ENCODE results near the gene KCNK16. TPM values are rescaled to one million over a fixed set of nuclear protein-coding genes. Genes with fewer than 3 reads are reported as not detected.

Gene KCNK16
- total and polyA plus RNA-seq, 7 donors: not detected

DNA sequence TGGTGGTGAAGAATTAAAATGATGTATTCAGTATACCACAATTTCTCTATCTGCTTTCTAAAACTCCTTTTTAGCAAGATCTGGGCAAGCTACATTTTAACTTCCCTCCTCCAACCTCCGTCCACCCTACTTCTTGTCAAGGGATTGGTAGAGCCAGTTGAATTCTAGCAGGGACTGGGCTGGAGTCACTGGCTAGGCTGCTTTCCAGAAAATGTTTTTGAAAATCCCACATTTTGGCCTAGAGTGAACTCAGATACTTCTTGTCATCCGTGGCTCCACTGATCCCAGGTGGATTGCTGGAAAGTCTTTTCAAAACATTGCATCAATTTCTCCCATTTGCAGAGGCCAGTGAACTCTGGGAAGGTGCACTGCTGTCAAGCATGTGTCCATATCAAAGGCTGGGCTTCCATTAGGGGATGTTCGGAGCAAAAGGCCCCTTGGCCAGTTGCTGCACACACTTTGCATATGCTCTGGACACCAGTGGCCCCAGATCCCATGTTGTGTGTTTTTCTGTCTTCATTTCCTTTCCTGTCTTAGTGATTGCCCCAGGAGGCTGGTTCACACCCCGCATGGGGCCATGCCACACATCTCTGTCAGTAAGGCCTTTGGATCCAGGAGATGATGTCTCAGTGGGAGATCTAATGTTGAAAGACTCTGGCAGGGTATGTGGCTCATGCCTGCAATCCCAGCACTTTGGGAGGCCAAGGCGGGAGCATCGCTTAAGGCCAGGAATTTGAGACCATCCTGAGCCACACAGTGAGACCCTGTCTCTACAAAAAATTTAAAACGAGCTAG is 11.3 kb upstream of the KCNK16 start:
- Histone ChIP-seq H3K36me3 (no peaks in the 10 kb centered on the region), H3K4me1 (no peaks in the 10 kb centered on the region), H3K27me3 (peaks cover 0 to 10% (median 0%) of the 10 kb centered on the region in 3 donors), H3K27ac (no peak overlapping the region), H3K4me3 (no peak overlapping the region), H3K9me3 (no peaks in the 10 kb centered on the region)
- TF ChIP-seq POLR2AphosphoS5 (IDR thresholded peaks at IDR 0.05) (no peak), POLR2A (IDR thresholded peaks at IDR 0.05) (no peak), EP300 (IDR thresholded peaks at IDR 0.05) (no peak)
- TF ChIP-seq, protein P1, sequence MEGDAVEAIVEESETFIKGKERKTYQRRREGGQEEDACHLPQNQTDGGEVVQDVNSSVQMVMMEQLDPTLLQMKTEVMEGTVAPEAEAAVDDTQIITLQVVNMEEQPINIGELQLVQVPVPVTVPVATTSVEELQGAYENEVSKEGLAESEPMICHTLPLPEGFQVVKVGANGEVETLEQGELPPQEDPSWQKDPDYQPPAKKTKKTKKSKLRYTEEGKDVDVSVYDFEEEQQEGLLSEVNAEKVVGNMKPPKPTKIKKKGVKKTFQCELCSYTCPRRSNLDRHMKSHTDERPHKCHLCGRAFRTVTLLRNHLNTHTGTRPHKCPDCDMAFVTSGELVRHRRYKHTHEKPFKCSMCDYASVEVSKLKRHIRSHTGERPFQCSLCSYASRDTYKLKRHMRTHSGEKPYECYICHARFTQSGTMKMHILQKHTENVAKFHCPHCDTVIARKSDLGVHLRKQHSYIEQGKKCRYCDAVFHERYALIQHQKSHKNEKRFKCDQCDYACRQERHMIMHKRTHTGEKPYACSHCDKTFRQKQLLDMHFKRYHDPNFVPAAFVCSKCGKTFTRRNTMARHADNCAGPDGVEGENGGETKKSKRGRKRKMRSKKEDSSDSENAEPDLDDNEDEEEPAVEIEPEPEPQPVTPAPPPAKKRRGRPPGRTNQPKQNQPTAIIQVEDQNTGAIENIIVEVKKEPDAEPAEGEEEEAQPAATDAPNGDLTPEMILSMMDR (IDR thresholded peaks at IDR 0.05): no peak
- 84 to 91% methylated on average over 7 of the region's 7 CpGs for WGBS, 2 donors
- intact Hi-C loops (cut with DNase I): no loop called here
- no peak for DNase-seq

DNA sequence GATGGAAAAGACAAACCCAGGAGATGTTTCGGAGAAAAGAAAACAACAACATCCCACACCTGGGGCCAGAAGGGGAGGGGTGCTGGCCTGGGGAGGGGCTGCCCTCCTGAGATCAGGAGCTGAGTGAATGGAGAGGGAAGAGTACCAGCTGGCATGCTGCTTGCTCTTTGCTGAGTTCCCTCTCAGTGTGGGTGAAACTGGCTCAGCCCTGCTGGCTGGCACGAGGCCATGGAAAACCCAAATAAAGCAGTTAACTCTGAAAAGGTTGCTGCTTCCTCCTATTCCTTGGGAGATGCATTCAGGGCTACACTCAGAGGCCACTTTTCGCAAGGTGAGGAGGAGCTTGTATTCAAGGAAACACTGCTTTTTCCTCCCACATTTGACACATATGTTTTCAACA is 8.0 kb upstream of the KCNK16 start:
- no peak for DNase-seq
- Histone ChIP-seq H3K9me3 (no peaks in the 10 kb centered on the region), H3K27ac (no peak overlapping the region), H3K27me3 (no peaks in the 10 kb centered on the region), H3K36me3 (no peaks in the 10 kb centered on the region), H3K4me1 (no peaks in the 10 kb centered on the region), H3K4me3 (no peak overlapping the region)
- intact Hi-C loops (cut with DNase I): no loop called here
- WGBS, 2 donors: 49 to 60% methylated on average over 3 of the region's 3 CpGs
- no peak for TF ChIP-seq POLR2A (IDR thresholded peaks at IDR 0.05)
- TF ChIP-seq EP300 (IDR thresholded peaks at IDR 0.05): no peak
- TF ChIP-seq, protein P1 (IDR thresholded peaks at IDR 0.05): no peak
- TF ChIP-seq POLR2AphosphoS5 (IDR thresholded peaks at IDR 0.05): no peak

DNA sequence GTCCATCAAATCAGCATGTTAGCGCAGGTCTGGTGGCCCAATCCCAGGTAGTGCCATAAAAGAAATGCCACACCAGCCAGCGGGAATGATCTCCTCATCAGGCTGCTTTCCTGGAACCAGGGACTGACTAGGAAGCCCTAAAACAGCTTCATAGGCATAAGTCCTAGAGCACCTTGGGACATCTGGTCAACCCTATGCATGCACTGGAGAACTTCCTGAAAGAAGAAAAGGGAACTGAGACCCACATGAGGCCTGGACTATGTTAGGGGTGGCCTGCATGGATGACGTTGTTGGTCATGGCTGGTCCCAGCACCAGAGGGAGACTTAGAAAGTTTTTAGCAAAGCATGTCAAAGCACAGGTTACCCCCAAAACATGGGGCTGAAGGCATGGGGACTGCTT is 7.6 kb upstream of the KCNK16 start:
- H3K27me3 ChIP-seq: no peaks in the 10 kb centered on the region
- intact Hi-C loops (cut with DNase I): no loop called here
- no peaks in the 10 kb centered on the region for H3K4me1 ChIP-seq
- WGBS, 2 donors: 71 to 77% methylated on average over 3 of the region's 3 CpGs
- no peaks in the 10 kb centered on the region for H3K36me3 ChIP-seq
- DNase-seq: no peak
- TF ChIP-seq EP300 (IDR thresholded peaks at IDR 0.05) (no peak), POLR2AphosphoS5 (IDR thresholded peaks at IDR 0.05) (no peak), POLR2A (IDR thresholded peaks at IDR 0.05) (no peak)
- TF ChIP-seq, protein P1 (IDR thresholded peaks at IDR 0.05): no peak
- no peak overlapping the region for H3K27ac ChIP-seq
- H3K4me3 ChIP-seq: no peak overlapping the region
- H3K9me3 ChIP-seq: no peaks in the 10 kb centered on the region

DNA sequence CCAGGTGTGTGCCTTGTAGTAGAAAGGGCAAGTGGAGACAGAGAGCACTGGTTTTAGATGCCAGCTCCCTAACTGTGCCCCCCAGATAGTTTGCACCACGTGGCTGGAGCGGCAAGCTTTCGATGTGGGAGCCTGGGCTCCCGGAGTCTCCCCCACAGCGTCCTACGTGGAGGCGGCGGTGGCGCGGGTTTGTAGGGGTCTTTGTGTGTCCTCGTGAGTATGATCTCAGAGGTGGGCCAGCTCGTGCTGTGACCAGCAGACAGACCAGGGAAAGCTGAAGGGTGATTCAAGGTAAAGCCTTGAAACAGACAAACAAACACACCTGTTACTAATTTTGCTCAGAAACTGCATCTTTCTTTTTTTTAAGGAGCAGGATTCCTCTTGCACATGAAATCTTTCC is 5.6 kb upstream of the KCNK16 start:
- intact Hi-C loops (cut with DNase I): no loop called here
- Histone ChIP-seq H3K36me3 (no peaks in the 10 kb centered on the region), H3K4me1 (no peaks in the 10 kb centered on the region), H3K27me3 (no peaks in the 10 kb centered on the region), H3K9me3 (no peaks in the 10 kb centered on the region), H3K4me3 (no peak overlapping the region), H3K27ac (no peak overlapping the region)
- TF ChIP-seq EP300 (IDR thresholded peaks at IDR 0.05) (no peak), POLR2AphosphoS5 (IDR thresholded peaks at IDR 0.05) (no peak), POLR2A (IDR thresholded peaks at IDR 0.05) (no peak)
- TF ChIP-seq, protein P1 (IDR thresholded peaks at IDR 0.05): no peak
- 88 to 92% methylated on average over 12 of the region's 12 CpGs for WGBS, 2 donors
- no peak for DNase-seq

DNA sequence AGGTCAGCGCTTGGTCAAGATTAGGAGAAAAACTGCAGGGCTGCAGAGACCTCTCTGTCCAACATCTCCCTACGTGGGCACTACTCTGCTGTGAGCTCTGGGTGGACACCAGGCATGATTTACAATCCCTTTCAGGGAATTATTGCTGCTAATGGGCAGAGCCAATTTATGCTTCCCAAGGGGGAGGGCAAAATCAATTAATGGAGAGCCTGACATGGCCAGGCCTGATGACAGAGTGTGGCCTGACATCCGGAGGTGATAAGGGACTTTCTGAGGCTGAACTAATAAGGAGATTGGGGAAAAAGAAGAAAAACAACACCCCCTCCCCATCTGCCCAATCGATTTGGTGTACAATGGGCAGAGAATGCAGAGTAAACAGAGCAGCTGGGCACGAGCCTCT is 5.0 kb upstream of the KCNK16 start:
- H3K9me3 ChIP-seq: no peaks in the 10 kb centered on the region
- no peak overlapping the region for H3K4me3 ChIP-seq
- H3K36me3 ChIP-seq: no peaks in the 10 kb centered on the region
- H3K4me1 ChIP-seq: no peaks in the 10 kb centered on the region
- H3K27me3 ChIP-seq: no peaks in the 10 kb centered on the region
- WGBS, 2 donors: 65 to 75% methylated on average over 5 of the region's 5 CpGs
- DNase-seq: no peak
- no peak overlapping the region for H3K27ac ChIP-seq
- intact Hi-C loops (cut with DNase I): no loop called here
- no peak for TF ChIP-seq POLR2A (IDR thresholded peaks at IDR 0.05)
- TF ChIP-seq, protein P1 (IDR thresholded peaks at IDR 0.05): no peak
